ENCODE results near the gene SH3GL2. TPM values are rescaled to one million over a fixed set of nuclear protein-coding genes. Genes with fewer than 3 reads are reported as not detected.

Gene SH3GL2
- polyA plus RNA-seq, 3 donors, result not detected

DNA sequence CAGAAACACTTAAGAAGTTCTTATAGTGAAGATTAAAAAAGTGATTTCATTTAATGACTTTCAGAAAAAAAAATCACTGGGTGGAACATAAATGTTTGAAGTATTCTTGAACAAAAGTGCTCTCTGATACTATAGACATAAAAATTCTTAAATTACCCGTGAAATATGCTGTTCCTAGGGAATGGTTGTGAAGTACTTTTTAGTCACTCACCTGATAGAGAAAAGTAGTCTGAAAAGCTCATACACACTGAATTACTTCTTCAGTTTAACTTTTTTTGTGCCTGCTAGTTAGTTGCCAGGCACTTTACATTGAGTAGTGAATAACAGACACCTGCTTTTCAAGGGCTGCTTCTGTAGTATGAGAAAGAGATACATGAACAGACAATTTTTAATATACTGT is 78.0 kb downstream of the SH3GL2 start:
- Histone ChIP-seq H3K79me2 (ENCODE audit: insufficient read depth, low read length) (no peaks in the 10 kb centered on the region), H3K4me1 (ENCODE audit: control insufficient read depth in 1 of 2, insufficient read depth in 2 of 2, low read length in 2 of 2) (no peaks in the 10 kb centered on the region), H3K27me3 (ENCODE audit: control insufficient read depth in 2 of 2, insufficient read depth in 2 of 2, low read length in 2 of 2) (no peaks in the 10 kb centered on the region), H3K36me3 (replicated peaks in 1 of 2; ENCODE audit: control insufficient read depth in 1 of 2, insufficient read depth in 2 of 2, low read length in 2 of 2) (no peaks in the 10 kb centered on the region), H3K27ac (ENCODE audit: low read depth in 1 of 2, low read length in 2 of 2) (no peak overlapping the region), H3K4me2 (replicated peaks; ENCODE audit: extremely low read depth, low read length, poor library complexity, severe bottlenecking) (no peak overlapping the region), H2AFZ (ENCODE audit: insufficient read depth, low read depth, low read length, poor library complexity, severe bottlenecking) (no peak overlapping the region), H3K9me3 (replicated peaks in 1 of 2; ENCODE audit: control insufficient read depth in 1 of 2, insufficient read depth in 1 of 2, low read length in 2 of 2) (no peaks in the 10 kb centered on the region), H3K9ac (ENCODE audit: insufficient read depth, low read length, poor library complexity, severe bottlenecking) (no peak overlapping the region), H4K20me1 (ENCODE audit: insufficient read depth, low read length) (no peaks in the 10 kb centered on the region), H3K4me3 (replicated peaks in 1 of 3; ENCODE audit: low read depth in 2 of 3, low read length in 3 of 3) (no peak overlapping the region)
- H3K9me3 Mint-ChIP-seq, result peaks cover 0 to 3% (median 0%) of the 10 kb centered on the region in 7 donors
- H3K4me3 Mint-ChIP-seq, result no peak overlapping the region
- no CpG with 5 or more reads among the region's 1 CpG for WGBS (ENCODE audit: insufficient coverage)
- peaks cover 0 to 1% (median 1%) of the 10 kb centered on the region in 3 donors for H3K27me3 Mint-ChIP-seq (ENCODE audit: low read depth in 3 of 3)
- intact Hi-C loops (cut with micrococcal nuclease), result no loop called here
- no peaks in the 10 kb centered on the region for H3K4me1 Mint-ChIP-seq
- no peak overlapping the region for H3K27ac Mint-ChIP-seq
- TF ChIP-seq, protein P1, sequence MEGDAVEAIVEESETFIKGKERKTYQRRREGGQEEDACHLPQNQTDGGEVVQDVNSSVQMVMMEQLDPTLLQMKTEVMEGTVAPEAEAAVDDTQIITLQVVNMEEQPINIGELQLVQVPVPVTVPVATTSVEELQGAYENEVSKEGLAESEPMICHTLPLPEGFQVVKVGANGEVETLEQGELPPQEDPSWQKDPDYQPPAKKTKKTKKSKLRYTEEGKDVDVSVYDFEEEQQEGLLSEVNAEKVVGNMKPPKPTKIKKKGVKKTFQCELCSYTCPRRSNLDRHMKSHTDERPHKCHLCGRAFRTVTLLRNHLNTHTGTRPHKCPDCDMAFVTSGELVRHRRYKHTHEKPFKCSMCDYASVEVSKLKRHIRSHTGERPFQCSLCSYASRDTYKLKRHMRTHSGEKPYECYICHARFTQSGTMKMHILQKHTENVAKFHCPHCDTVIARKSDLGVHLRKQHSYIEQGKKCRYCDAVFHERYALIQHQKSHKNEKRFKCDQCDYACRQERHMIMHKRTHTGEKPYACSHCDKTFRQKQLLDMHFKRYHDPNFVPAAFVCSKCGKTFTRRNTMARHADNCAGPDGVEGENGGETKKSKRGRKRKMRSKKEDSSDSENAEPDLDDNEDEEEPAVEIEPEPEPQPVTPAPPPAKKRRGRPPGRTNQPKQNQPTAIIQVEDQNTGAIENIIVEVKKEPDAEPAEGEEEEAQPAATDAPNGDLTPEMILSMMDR (IDR thresholded peaks at IDR 0.05), result no peak
- H3K36me3 Mint-ChIP-seq, result no peaks in the 10 kb centered on the region
- DNase-seq, result no peak

GRCh38 chr9:17658237-17658636 is 79.4 kb downstream of the SH3GL2 start:
- no peaks in the 10 kb centered on the region for H3K9me3 ChIP-seq (replicated peaks in 1 of 2; ENCODE audit: control insufficient read depth in 1 of 2, insufficient read depth in 1 of 2, low read length in 2 of 2)
- TF ChIP-seq, protein P1 (IDR thresholded peaks at IDR 0.05), result no peak
- intact Hi-C loops (cut with micrococcal nuclease), result no loop called here
- Mint-ChIP-seq H3K27me3 (ENCODE audit: low read depth in 3 of 3) (peaks cover 0 to 1% (median 1%) of the 10 kb centered on the region in 3 donors), H3K4me3 (no peak overlapping the region), H3K9me3 (peaks cover 0 to 3% (median 0%) of the 10 kb centered on the region in 7 donors), H3K27ac (no peak overlapping the region), H3K36me3 (no peaks in the 10 kb centered on the region), H3K4me1 (no peaks in the 10 kb centered on the region)
- DNase-seq, result no peak
- no peak overlapping the region for H2AFZ ChIP-seq (ENCODE audit: insufficient read depth, low read depth, low read length, poor library complexity, severe bottlenecking)
- no peaks in the 10 kb centered on the region for H3K36me3 ChIP-seq (replicated peaks in 1 of 2; ENCODE audit: control insufficient read depth in 1 of 2, insufficient read depth in 2 of 2, low read length in 2 of 2)
- H3K27ac ChIP-seq (ENCODE audit: low read depth in 1 of 2, low read length in 2 of 2), result no peak overlapping the region
- H3K4me2 ChIP-seq (replicated peaks; ENCODE audit: extremely low read depth, low read length, poor library complexity, severe bottlenecking), result no peak overlapping the region
- no peak overlapping the region for H3K9ac ChIP-seq (ENCODE audit: insufficient read depth, low read length, poor library complexity, severe bottlenecking)
- H3K27me3 ChIP-seq (ENCODE audit: control insufficient read depth in 2 of 2, insufficient read depth in 2 of 2, low read length in 2 of 2), result no peaks in the 10 kb centered on the region
- no peaks in the 10 kb centered on the region for H4K20me1 ChIP-seq (ENCODE audit: insufficient read depth, low read length)
- no peak overlapping the region for H3K4me3 ChIP-seq (replicated peaks in 1 of 3; ENCODE audit: low read depth in 2 of 3, low read length in 3 of 3)
- WGBS (ENCODE audit: insufficient coverage), result no CpG with 5 or more reads among the region's 2 CpGs
- H3K4me1 ChIP-seq (ENCODE audit: control insufficient read depth in 1 of 2, insufficient read depth in 2 of 2, low read length in 2 of 2), result no peaks in the 10 kb centered on the region
- no peaks in the 10 kb centered on the region for H3K79me2 ChIP-seq (ENCODE audit: insufficient read depth, low read length)
